Measurements from ENCODE around the gene GALNT18.

DNA sequence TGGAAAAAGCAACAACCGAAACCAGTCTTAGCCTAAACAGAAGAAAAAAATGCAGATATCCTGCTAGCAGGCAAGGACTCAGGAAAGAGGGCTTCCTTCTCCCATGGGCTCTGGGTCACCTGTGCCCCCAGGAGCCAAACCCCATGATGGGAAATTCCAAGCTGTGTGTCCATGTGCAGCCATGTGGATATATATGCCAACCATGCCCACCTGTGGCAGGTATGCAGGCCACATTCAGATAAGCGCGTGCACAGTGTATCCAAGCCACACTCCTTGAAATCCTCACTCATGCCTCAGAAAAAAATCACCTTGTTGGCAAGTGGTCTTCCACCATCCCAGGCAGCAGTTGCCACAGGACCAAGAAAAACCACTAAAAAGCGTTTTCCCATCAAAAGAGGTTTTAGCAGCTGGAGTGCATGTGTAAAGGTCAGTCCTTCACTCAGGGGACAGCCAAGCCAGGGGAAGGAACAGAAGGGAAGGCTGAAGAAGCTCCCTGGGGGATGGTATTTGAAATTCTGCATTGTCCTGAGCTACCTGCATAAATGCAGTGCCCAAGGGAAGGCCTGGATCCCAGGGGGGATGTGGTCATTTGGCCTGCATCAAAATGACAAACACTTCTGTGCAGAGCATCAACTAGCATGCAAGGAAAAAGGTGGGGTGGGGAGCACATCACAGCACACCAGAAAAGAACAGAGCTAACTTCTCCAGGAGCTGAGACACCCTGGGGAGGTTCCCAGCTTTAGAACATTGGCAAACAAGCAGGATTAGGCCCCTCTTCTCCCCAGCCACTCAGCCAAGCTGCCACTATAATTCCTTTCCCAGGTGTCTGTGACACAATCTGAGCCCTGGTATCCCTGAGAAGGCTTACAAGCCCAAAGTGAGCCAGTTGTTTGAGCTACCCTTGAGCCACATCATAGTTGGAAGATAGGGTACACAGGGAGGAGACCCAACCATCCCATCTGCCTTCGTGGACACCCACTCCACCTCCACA lies 76.2 kb downstream of the GALNT18 start:
- TF ChIP-seq, protein P1, sequence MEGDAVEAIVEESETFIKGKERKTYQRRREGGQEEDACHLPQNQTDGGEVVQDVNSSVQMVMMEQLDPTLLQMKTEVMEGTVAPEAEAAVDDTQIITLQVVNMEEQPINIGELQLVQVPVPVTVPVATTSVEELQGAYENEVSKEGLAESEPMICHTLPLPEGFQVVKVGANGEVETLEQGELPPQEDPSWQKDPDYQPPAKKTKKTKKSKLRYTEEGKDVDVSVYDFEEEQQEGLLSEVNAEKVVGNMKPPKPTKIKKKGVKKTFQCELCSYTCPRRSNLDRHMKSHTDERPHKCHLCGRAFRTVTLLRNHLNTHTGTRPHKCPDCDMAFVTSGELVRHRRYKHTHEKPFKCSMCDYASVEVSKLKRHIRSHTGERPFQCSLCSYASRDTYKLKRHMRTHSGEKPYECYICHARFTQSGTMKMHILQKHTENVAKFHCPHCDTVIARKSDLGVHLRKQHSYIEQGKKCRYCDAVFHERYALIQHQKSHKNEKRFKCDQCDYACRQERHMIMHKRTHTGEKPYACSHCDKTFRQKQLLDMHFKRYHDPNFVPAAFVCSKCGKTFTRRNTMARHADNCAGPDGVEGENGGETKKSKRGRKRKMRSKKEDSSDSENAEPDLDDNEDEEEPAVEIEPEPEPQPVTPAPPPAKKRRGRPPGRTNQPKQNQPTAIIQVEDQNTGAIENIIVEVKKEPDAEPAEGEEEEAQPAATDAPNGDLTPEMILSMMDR (conservative IDR thresholded peaks at IDR 0.05; ENCODE audit: low read depth, low read length): no peak
- no peak for TF ChIP-seq RAD21 (IDR thresholded peaks at IDR 0.05; ENCODE audit: low read length)
- no peak for TF ChIP-seq BHLHE40 (IDR thresholded peaks at IDR 0.05; ENCODE audit: low read depth, low read length)
- no peak for TF ChIP-seq POLR2A (IDR thresholded peaks at IDR 0.05; ENCODE audit: low read depth, low read length)
- TF ChIP-seq MXI1 (IDR thresholded peaks at IDR 0.05; ENCODE audit: borderline replicate concordance, low read depth, low read length): no peak
- TF ChIP-seq, protein P2, sequence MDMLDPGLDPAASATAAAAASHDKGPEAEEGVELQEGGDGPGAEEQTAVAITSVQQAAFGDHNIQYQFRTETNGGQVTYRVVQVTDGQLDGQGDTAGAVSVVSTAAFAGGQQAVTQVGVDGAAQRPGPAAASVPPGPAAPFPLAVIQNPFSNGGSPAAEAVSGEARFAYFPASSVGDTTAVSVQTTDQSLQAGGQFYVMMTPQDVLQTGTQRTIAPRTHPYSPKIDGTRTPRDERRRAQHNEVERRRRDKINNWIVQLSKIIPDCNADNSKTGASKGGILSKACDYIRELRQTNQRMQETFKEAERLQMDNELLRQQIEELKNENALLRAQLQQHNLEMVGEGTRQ (IDR thresholded peaks at IDR 0.05; ENCODE audit: low read depth, low read length): no peak
- TF ChIP-seq RFX5 (IDR thresholded peaks at IDR 0.05; ENCODE audit: low read depth, low read length): no peak

Data from IMR-90 (cell line).